HEK293 (cell line): Measurements from ENCODE around the gene PHGDH.

Source experiments
- CTCF ChIA-PET: fragments of 350-600 bp; formaldehyde crosslinking; extraction: SDS; loops from one replicate; lab custom pipeline; 2021; ENCODE audit warnings: antibody characterized with exemption; lab: Yijun Ruan, JAX
- POLR2A ChIA-PET: fragments of 300-600 bp; formaldehyde crosslinking; extraction: SDS; loops from one replicate; lab custom pipeline; 2020; ENCODE audit warnings: antibody characterized with exemption, inconsistent platforms; lab: Yijun Ruan, JAX
- H3K27ac ChIP-seq: fragments of 200-500 bp; sonication (Bioruptor generic); 2 replicates; pipeline ENCODE4 v1.5.1; 2014; ENCODE audit warnings: low read depth, low read length, control low read depth, inconsistent platforms; ENCODE audit errors: extremely low read depth
- H3K36me3 ChIP-seq, 2 experiments: fragments of 200-500 bp in 1 of 2; sonication (Bioruptor generic) in 1 of 2; 1 replicate in 1 of 2; 2 replicates in 1 of 2; pipeline ENCODE4 v1.5.1; 2014 to 2017; ENCODE audit warnings: inconsistent platforms in 2 of 2, low read length in 2 of 2; ENCODE audit not compliant: control insufficient read depth in 2 of 2, insufficient read depth in 1 of 2
- H3K4me1 ChIP-seq: fragments of 200-500 bp; sonication (Bioruptor generic); 2 replicates; pipeline ENCODE4 v1.5.1; 2014; ENCODE audit warnings: mild to moderate bottlenecking, low read length, inconsistent platforms; ENCODE audit not compliant: control insufficient read depth, insufficient read depth
- H3K4me3 ChIP-seq: 2 replicates; pipeline ENCODE4 v1.5.1; 2011; ENCODE audit warnings: low read depth, mild to moderate bottlenecking, control low read depth, low read length, moderate library complexity
- H3K9me3 ChIP-seq: fragments of 200-500 bp; sonication (Bioruptor generic); 2 replicates; pipeline ENCODE4 v1.5.1; 2014; ENCODE audit warnings: low read depth, low read length, inconsistent platforms; ENCODE audit not compliant: control insufficient read depth, insufficient read depth
- FEZF1 ChIP-seq: fragments of 450-650 bp; formaldehyde crosslinking; IDR thresholded peaks from 2 replicates; pipeline ENCODE4 v1.5.1; 2016; ENCODE audit warnings: missing biosample characterization, missing genetic modification characterization
- GLIS1 ChIP-seq: fragments of 450-650 bp; formaldehyde crosslinking; IDR thresholded peaks from 2 replicates; pipeline ENCODE4 v1.5.1; 2016; ENCODE audit warnings: missing biosample characterization, missing genetic modification characterization
- GLIS2 ChIP-seq: fragments of 450-650 bp; formaldehyde crosslinking; IDR thresholded peaks from 2 replicates; pipeline ENCODE4 v1.5.1; 2016; ENCODE audit warnings: missing biosample characterization, missing genetic modification characterization
- HOXA7 ChIP-seq: sonication (generic); formaldehyde crosslinking; IDR thresholded peaks from 2 replicates; pipeline ENCODE4 v1.8.1; 2022; ENCODE audit warnings: missing genetic modification reagents, borderline replicate concordance
- KLF8 ChIP-seq: fragments of 450-650 bp; formaldehyde crosslinking; IDR thresholded peaks from 2 replicates; pipeline ENCODE4 v1.5.1; 2016; ENCODE audit warnings: missing biosample characterization, missing genetic modification characterization
- SP2 ChIP-seq: fragments of 450-650 bp; formaldehyde crosslinking; IDR thresholded peaks from 2 replicates; pipeline ENCODE4 v1.5.1; 2016; ENCODE audit warnings: missing biosample characterization, missing genetic modification characterization
- ZFP41 ChIP-seq: fragments of 450-650 bp; formaldehyde crosslinking; IDR thresholded peaks from 2 replicates; pipeline ENCODE4 v1.5.1; 2016; ENCODE audit warnings: missing biosample characterization, missing genetic modification characterization, borderline replicate concordance
- ZIC2 ChIP-seq: fragments of 450-650 bp; formaldehyde crosslinking; IDR thresholded peaks from 2 replicates; pipeline ENCODE4 v1.5.1; 2016; ENCODE audit warnings: missing biosample characterization, missing genetic modification characterization
- ZNF132 ChIP-seq: fragments of 450-650 bp; formaldehyde crosslinking; IDR thresholded peaks from 2 replicates; pipeline ENCODE4 v1.5.1; 2017; ENCODE audit warnings: missing biosample characterization, missing genetic modification characterization, borderline replicate concordance
- ZNF133 ChIP-seq: fragments of 450-650 bp; formaldehyde crosslinking; IDR thresholded peaks from 2 replicates; pipeline ENCODE4 v1.5.1; 2016; ENCODE audit warnings: missing biosample characterization, missing genetic modification characterization
- ZNF221 ChIP-seq: fragments of 450-650 bp; formaldehyde crosslinking; IDR thresholded peaks from 2 replicates; pipeline ENCODE4 v1.5.1; 2017; ENCODE audit warnings: missing biosample characterization, missing genetic modification characterization, borderline replicate concordance
- ZNF248 ChIP-seq: fragments of 450-650 bp; formaldehyde crosslinking; IDR thresholded peaks from 2 replicates; pipeline ENCODE4 v1.5.1; 2017; ENCODE audit warnings: missing biosample characterization, missing genetic modification characterization
- ZNF302 ChIP-seq: fragments of 450-650 bp; formaldehyde crosslinking; IDR thresholded peaks from 2 replicates; pipeline ENCODE4 v1.5.1; 2016; ENCODE audit warnings: missing biosample characterization, missing genetic modification characterization, low read depth
- ZNF324 ChIP-seq: fragments of 450-650 bp; formaldehyde crosslinking; IDR thresholded peaks from 2 replicates; pipeline ENCODE4 v1.5.1; 2016; ENCODE audit warnings: missing biosample characterization, missing genetic modification characterization
- ZNF404 ChIP-seq: fragments of 450-650 bp; formaldehyde crosslinking; IDR thresholded peaks from 2 replicates; pipeline ENCODE4 v1.5.1; 2017; ENCODE audit warnings: missing biosample characterization, missing genetic modification characterization
- ZNF423 ChIP-seq: fragments of 450-650 bp; formaldehyde crosslinking; IDR thresholded peaks from 2 replicates; pipeline ENCODE4 v1.5.1; 2016; ENCODE audit warnings: missing biosample characterization, missing genetic modification characterization
- ZNF530 ChIP-seq: fragments of 450-650 bp; formaldehyde crosslinking; IDR thresholded peaks from 2 replicates; pipeline ENCODE4 v1.5.1; 2016; ENCODE audit warnings: low read depth, missing biosample characterization, missing genetic modification characterization
- ZNF544 ChIP-seq: fragments of 450-650 bp; formaldehyde crosslinking; IDR thresholded peaks from 2 replicates; pipeline ENCODE4 v1.5.0; 2017; ENCODE audit warnings: missing biosample characterization, missing genetic modification characterization
- ZNF560 ChIP-seq: fragments of 450-650 bp; formaldehyde crosslinking; IDR thresholded peaks from 2 replicates; pipeline ENCODE4 v1.5.1; 2017; ENCODE audit warnings: missing biosample characterization, missing genetic modification characterization, borderline replicate concordance
- ZNF658 ChIP-seq: fragments of 450-650 bp; formaldehyde crosslinking; IDR thresholded peaks from 2 replicates; pipeline ENCODE4; 2016; ENCODE audit warnings: missing biosample characterization, missing genetic modification characterization
- ZNF664 ChIP-seq: fragments of 450-650 bp; formaldehyde crosslinking; IDR thresholded peaks from 2 replicates; pipeline ENCODE4 v1.5.1; 2016; ENCODE audit warnings: missing biosample characterization, missing genetic modification characterization
- ZNF677 ChIP-seq: fragments of 450-650 bp; IDR thresholded peaks from 2 replicates; pipeline ENCODE4 v1.5.0; 2018; ENCODE audit warnings: missing biosample characterization, mild to moderate bottlenecking, missing genetic modification characterization, moderate library complexity
- ZXDB ChIP-seq: fragments of 450-650 bp; formaldehyde crosslinking; IDR thresholded peaks from 2 replicates; pipeline ENCODE4 v1.5.1; 2016; ENCODE audit warnings: missing biosample characterization, missing genetic modification characterization
- TF ChIP-seq, protein P1 (sequence below): fragments of 450-650 bp; formaldehyde crosslinking; IDR thresholded peaks from 2 replicates; pipeline ENCODE4 v1.5.1; 2017; ENCODE audit warnings: missing biosample characterization, missing genetic modification characterization
- TF ChIP-seq, protein P2 (sequence below): fragments of 450-650 bp; formaldehyde crosslinking; IDR thresholded peaks from 2 replicates; pipeline ENCODE4 v1.5.1; 2017; ENCODE audit warnings: missing biosample characterization, missing genetic modification characterization
- TF ChIP-seq, protein P3 (sequence below): fragments of 450-650 bp; formaldehyde crosslinking; IDR thresholded peaks from 2 replicates; pipeline ENCODE4 v1.5.1; 2016; ENCODE audit warnings: missing biosample characterization, missing genetic modification characterization
- TF ChIP-seq, protein P4 (sequence below): fragments of 450-650 bp; formaldehyde crosslinking; IDR thresholded peaks from 2 replicates; pipeline ENCODE4 v1.5.1; 2017; ENCODE audit warnings: missing biosample characterization, missing genetic modification characterization

Gene PHGDH

DNA sequence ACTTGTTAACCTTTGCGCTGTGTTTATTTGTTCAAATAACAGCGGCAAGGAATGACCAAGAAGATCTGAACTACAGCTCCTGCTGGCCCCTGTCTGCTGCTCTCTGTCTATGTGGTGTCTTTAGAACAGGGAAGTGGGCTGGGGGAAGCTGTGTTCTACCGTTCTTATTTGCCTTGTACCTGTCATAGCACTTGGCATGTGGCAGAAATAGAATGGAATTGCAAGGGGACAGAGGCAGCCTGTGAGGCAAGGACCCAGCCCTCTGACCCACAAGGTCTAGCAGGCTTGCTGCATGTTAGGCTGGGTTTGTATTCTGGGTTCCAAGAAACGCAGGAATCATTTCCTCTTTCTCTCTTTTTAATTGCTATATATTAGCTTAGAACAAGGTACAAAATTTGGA lies 36.3 kb downstream of the PHGDH start:
- ChIA-PET CTCF (interaction anchor here (0.9 to 2.1 kb wide), 3 partner anchors 32 to 138 kb away, joined by 3 to 5 read pairs (median 4); no protein-coding TSS in a partner anchor), POLR2A (no interaction called here)
- Histone ChIP-seq H3K4me1 (no peaks in the 10 kb centered on the region), H3K9me3 (no peaks in the 10 kb centered on the region), H3K4me3 (no peak overlapping the region), H3K27ac (no peak overlapping the region), H3K36me3 (peaks cover 0 to 9% of the 10 kb centered on the region in 2 experiments; a peak in 1 of 3 replicates)
- TF ChIP-seq GLIS2 (tag by site-specific recombination) (no peak), SP2 (no peak), ZNF677 (no peak), ZNF132 (tag by site-specific recombination) (no peak), ZNF560 (tag by site-specific recombination) (no peak), GLIS1 (tag by site-specific recombination) (no peak), ZNF302 (tag by site-specific recombination) (no peak), ZNF423 (tag by site-specific recombination) (no peak)

DNA sequence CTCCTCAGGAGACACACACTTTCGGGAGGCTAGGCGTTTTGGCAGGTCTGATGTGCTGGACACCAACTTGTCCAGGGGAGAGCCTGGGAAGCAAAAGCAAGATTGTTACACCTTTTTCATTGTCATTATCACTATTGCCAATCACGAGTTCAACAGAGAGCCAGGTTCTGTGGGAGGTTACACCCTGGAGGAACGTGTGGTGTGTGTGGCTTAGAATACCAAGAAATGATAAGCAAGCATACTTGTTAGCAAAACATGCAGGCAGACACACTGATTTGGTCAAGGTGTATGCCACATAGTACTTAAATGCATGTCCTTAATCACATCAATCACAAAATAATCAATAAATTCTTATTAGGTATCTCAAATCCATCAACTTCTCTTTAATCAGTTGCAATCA lies 40.9 kb downstream of the PHGDH start:
- Histone ChIP-seq H3K27ac (no peak overlapping the region), H3K36me3 (no peaks in the 10 kb centered on the region), H3K4me3 (no peak overlapping the region), H3K9me3 (no peaks in the 10 kb centered on the region), H3K4me1 (no peaks in the 10 kb centered on the region)
- ChIA-PET POLR2A (no interaction called here), CTCF (interaction anchor here (1.2 kb wide), 1 partner anchor 9 kb away, joined by 6 read pairs; no protein-coding TSS in a partner anchor)
- no peak for TF ChIP-seq ZNF664 (tag by site-specific recombination)
- TF ChIP-seq ZNF221 (tag by site-specific recombination), result no peak
- no peak for TF ChIP-seq ZIC2 (tag by site-specific recombination)
- TF ChIP-seq, protein P1, sequence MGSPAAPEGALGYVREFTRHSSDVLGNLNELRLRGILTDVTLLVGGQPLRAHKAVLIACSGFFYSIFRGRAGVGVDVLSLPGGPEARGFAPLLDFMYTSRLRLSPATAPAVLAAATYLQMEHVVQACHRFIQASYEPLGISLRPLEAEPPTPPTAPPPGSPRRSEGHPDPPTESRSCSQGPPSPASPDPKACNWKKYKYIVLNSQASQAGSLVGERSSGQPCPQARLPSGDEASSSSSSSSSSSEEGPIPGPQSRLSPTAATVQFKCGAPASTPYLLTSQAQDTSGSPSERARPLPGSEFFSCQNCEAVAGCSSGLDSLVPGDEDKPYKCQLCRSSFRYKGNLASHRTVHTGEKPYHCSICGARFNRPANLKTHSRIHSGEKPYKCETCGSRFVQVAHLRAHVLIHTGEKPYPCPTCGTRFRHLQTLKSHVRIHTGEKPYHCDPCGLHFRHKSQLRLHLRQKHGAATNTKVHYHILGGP (tag by site-specific recombination), result no peak
- TF ChIP-seq ZNF324 (tag by site-specific recombination), result no peak
- no peak for TF ChIP-seq ZNF677
- TF ChIP-seq ZNF658, result no peak
- no peak for TF ChIP-seq ZNF544 (tag by site-specific recombination)
- no peak for TF ChIP-seq ZNF248 (tag by site-specific recombination)
- TF ChIP-seq ZNF133 (tag by site-specific recombination), result no peak

DNA sequence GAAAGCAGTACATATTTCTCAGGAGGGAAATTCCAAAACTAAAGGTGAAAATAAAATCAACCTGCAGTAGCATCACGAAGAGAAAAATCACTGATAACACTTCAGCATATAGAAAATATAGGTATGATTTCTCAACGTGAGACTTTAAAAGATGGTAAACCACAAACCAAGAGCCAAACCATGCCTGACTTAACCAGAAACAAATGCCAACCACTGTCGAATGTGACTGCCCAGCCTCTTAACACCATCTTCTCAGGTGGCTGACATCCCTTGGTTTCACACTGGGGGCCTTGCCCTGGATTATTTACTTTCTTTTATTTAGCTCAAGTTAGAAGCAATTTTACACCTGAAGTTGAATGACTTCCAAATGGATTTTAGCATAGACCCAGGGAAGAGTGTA lies 46.9 kb downstream of the PHGDH start:
- no peak overlapping the region for H3K27ac ChIP-seq
- POLR2A ChIA-PET, result no interaction called here
- no peak overlapping the region for H3K4me3 ChIP-seq
- H3K4me1 ChIP-seq, result no peaks in the 10 kb centered on the region
- H3K36me3 ChIP-seq, result no peaks in the 10 kb centered on the region
- CTCF ChIA-PET, result interaction anchor here (1.1 to 1.7 kb wide), 2 partner anchors 8 to 15 kb away, joined by 4 to 7 read pairs; no protein-coding TSS in a partner anchor
- H3K9me3 ChIP-seq, result no peaks in the 10 kb centered on the region
- no peak for TF ChIP-seq KLF8 (tag by site-specific recombination)
- TF ChIP-seq, protein P2, sequence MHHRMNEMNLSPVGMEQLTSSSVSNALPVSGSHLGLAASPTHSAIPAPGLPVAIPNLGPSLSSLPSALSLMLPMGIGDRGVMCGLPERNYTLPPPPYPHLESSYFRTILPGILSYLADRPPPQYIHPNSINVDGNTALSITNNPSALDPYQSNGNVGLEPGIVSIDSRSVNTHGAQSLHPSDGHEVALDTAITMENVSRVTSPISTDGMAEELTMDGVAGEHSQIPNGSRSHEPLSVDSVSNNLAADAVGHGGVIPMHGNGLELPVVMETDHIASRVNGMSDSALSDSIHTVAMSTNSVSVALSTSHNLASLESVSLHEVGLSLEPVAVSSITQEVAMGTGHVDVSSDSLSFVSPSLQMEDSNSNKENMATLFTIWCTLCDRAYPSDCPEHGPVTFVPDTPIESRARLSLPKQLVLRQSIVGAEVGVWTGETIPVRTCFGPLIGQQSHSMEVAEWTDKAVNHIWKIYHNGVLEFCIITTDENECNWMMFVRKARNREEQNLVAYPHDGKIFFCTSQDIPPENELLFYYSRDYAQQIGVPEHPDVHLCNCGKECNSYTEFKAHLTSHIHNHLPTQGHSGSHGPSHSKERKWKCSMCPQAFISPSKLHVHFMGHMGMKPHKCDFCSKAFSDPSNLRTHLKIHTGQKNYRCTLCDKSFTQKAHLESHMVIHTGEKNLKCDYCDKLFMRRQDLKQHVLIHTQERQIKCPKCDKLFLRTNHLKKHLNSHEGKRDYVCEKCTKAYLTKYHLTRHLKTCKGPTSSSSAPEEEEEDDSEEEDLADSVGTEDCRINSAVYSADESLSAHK, result no peak
- TF ChIP-seq, protein P3, sequence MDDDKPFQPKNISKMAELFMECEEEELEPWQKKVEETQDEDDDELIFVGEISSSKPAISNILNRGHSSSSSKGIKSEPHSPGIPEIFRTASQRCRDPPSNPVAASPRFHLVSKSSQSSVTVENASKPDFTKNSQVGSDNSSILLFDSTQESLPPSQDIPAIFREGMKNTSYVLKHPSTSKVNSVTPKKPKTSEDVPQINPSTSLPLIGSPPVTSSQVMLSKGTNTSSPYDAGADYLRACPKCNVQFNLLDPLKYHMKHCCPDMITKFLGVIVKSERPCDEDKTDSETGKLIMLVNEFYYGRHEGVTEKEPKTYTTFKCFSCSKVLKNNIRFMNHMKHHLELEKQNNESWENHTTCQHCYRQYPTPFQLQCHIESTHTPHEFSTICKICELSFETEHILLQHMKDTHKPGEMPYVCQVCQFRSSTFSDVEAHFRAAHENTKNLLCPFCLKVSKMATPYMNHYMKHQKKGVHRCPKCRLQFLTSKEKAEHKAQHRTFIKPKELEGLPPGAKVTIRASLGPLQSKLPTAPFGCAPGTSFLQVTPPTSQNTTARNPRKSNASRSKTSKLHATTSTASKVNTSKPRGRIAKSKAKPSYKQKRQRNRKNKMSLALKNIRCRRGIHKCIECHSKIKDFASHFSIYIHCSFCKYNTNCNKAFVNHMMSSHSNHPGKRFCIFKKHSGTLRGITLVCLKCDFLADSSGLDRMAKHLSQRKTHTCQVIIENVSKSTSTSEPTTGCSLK, result no peak
- TF ChIP-seq FEZF1 (tag by site-specific recombination), result no peak
- TF ChIP-seq ZNF404 (tag by site-specific recombination), result no peak
- TF ChIP-seq ZNF530 (tag by site-specific recombination), result no peak
- no peak for TF ChIP-seq ZFP41 (tag by site-specific recombination)
- no peak for TF ChIP-seq HOXA7
- no peak for TF ChIP-seq ZXDB (tag by site-specific recombination)
- TF ChIP-seq, protein P4, sequence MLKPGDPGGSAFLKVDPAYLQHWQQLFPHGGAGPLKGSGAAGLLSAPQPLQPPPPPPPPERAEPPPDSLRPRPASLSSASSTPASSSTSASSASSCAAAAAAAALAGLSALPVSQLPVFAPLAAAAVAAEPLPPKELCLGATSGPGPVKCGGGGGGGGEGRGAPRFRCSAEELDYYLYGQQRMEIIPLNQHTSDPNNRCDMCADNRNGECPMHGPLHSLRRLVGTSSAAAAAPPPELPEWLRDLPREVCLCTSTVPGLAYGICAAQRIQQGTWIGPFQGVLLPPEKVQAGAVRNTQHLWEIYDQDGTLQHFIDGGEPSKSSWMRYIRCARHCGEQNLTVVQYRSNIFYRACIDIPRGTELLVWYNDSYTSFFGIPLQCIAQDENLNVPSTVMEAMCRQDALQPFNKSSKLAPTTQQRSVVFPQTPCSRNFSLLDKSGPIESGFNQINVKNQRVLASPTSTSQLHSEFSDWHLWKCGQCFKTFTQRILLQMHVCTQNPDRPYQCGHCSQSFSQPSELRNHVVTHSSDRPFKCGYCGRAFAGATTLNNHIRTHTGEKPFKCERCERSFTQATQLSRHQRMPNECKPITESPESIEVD, result no peak
